ENCODE data around the gene TAMM41.
A peak's percentile ranks its signal among the peaks of the same experiment; 100 is the strongest.
"Not testable (repeated sequence)": the region's sequence is repeated elsewhere in the genome, so short reads cannot be mapped to it uniquely, and the experiment has no call there.

The TAMM41 gene, protein sequence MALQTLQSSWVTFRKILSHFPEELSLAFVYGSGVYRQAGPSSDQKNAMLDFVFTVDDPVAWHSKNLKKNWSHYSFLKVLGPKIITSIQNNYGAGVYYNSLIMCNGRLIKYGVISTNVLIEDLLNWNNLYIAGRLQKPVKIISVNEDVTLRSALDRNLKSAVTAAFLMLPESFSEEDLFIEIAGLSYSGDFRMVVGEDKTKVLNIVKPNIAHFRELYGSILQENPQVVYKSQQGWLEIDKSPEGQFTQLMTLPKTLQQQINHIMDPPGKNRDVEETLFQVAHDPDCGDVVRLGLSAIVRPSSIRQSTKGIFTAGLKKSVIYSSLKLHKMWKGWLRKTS

GRCh38 chr3:11846281-11847266 is at the start of gene TAMM41:
Gene TAMM41 (minus strand): TSS chr3:11846885. CDS start chr3:11846636, 249 bp downstream.
- H3K27ac ChIP-seq = peak within 1 kb of the TSS; percentile 54
- peak; percentile 33 for DNase-seq (ENCODE audit: low read depth, low spot score)

DNA sequence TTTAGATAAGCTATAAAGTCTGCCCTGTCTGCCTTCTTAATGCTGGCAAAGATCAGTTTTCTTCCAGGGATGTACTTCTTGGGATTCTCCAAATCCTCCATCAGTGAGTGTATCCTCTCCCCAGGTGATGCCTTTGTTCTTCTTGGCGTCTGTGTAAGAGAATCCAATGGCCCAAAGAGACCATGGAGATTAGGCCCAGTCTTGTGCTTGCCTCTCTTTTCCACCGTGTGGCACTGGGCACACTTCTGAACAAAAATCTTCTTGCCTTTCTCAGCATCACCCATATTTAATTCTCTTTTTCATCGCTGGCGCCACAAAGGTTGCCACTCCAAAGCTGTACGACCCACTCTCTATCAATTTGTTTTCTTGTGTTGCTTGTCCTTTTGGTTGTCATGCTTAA is 32.2 kb upstream of the TAMM41 start:
- no peak for DNase-seq (ENCODE audit: low read depth, low spot score)
- no peak overlapping the region for H3K27ac ChIP-seq

DNA sequence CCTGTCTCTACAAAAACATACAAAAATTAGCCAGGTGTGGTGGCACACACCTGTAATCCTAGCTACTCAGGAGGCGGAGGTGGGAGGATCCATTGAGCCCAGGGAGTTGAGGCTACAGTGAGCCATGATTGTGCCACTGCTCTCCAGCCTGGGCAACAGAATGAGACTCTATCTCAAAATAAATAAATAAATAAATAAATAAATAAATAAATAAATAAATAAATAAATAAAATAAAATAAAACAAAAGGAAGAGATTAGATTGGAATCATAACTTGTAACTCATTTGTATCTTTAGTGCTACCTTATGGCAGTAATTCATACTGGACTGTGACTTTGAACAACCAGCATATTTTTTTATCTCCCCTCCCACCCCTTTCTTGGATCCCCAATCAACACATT is 28.0 kb upstream of the TAMM41 start:
- not testable (repeated sequence) for H3K27ac ChIP-seq; DNase-seq (ENCODE audit: low read depth, low spot score)

DNA sequence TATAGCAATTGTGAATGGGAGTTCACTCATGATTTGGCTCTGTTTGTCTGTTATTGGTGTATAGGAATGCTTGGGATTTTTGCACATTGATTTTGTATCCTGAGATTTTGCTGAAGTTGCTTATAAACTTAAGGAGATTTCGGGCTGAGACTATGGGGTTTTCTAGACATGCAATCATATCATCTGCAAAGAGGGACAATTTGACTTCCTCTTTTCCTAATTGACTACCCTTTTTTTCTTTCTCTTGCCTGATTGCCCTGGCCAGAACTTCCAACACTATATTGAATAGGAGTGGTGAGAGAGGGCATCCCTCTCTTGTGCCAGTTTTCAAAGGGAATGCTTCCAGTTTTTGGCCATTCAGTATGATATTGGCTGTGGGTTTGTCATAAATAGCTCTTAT is 17.1 kb upstream of the TAMM41 start:
- H3K27ac ChIP-seq; DNase-seq (ENCODE audit: low read depth, low spot score): not testable (repeated sequence)

GRCh38 chr3:11862584-11862983 is 15.9 kb upstream of the TAMM41 start:
- not testable (repeated sequence) for DNase-seq (ENCODE audit: low read depth, low spot score)

GRCh38 chr3:11862145-11862544 is 15.5 kb upstream of the TAMM41 start:
- DNase-seq (ENCODE audit: low read depth, low spot score); H3K27ac ChIP-seq: not testable (repeated sequence)

More at GRCh38 chr3:11862584-11862983, 15.9 kb upstream of the TAMM41 start:
- not testable (repeated sequence) for H3K27ac ChIP-seq

GRCh38 chr3:11860213-11860612 is 13.5 kb upstream of the TAMM41 start:
- not testable (repeated sequence) for DNase-seq (ENCODE audit: low read depth, low spot score); H3K27ac ChIP-seq

DNA sequence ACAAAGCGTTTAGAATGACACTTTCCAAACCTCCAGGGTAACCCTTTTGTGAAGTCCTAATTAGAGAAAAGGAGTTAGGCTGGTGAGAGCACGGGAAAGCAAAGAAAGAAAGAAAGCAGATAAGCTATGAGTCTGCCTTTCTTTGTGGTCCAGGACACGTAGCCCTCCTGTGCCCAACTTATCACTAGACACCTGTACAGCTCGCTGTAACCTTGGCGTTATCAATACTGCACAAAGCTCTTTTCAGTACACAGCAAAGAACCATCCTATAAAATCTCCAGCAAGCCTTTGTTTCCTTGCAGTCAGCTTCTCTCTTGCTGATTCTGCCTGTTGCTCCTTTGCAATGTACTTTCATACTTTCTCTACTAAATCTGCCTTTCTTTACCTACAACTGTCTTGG is 6.8 kb upstream of the TAMM41 start:
- no peak for DNase-seq (ENCODE audit: low read depth, low spot score)
- no peak overlapping the region for H3K27ac ChIP-seq

DNA sequence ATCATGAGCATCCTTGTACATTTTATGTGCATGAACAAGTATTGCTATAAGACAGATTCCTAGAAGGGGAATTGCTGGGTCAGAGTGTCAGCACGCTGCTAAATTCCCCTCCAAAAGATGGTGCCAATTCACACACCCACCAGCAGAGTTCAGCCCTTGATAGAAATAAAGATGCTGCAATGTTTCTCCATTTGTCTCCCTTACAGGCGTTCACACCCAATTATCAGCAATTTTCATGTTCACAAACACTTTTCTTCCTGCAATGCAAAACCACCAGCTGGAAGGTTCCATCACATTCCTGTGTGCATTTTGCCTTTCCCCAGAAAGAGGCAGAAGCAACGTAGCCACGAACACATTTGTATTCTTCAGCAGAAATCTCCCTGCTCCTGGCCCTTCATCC is 3.3 kb upstream of the TAMM41 start:
- DNase-seq (ENCODE audit: low read depth, low spot score) = no peak
- H3K27ac ChIP-seq = no peak overlapping the region

DNA sequence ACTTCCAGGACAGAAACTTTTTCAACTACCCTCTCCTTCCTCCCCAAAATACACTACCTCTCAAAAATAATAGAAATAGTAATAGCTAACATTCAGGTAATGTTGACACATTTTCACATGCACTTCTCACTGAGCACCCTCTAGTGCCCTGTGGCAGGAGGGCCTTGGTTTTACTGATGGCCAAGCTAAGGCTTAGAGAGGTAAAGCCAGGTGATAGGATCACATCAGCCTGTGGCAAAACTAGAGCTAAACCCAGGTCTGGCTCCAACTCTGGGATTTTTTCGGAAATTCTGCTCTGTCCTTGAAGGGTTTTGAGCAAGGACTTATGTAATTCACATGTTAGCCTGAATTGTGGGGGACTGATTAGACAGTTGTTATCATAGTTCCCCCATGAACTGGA is 922 bp upstream of the TAMM41 start:
- no peak overlapping the region for H3K27ac ChIP-seq
- no peak for DNase-seq (ENCODE audit: low read depth, low spot score)

GRCh38 chr3:11845651-11846050 is 1.0 kb downstream of the TAMM41 start:
- DNase-seq (ENCODE audit: low read depth, low spot score) = no peak
- H3K27ac ChIP-seq = peak overlapping the region; percentile 54

GRCh38 chr3:11844891-11845290 is 1.8 kb downstream of the TAMM41 start:
- no peak for DNase-seq (ENCODE audit: low read depth, low spot score)
- no peak overlapping the region for H3K27ac ChIP-seq

- DNase-seq (ENCODE audit: low read depth, low spot score) = no peak
- no peak overlapping the region for H3K27ac ChIP-seq
Measured at GRCh38 chr3:11835028-11835639, 11.6 kb downstream of the TAMM41 start.

DNA sequence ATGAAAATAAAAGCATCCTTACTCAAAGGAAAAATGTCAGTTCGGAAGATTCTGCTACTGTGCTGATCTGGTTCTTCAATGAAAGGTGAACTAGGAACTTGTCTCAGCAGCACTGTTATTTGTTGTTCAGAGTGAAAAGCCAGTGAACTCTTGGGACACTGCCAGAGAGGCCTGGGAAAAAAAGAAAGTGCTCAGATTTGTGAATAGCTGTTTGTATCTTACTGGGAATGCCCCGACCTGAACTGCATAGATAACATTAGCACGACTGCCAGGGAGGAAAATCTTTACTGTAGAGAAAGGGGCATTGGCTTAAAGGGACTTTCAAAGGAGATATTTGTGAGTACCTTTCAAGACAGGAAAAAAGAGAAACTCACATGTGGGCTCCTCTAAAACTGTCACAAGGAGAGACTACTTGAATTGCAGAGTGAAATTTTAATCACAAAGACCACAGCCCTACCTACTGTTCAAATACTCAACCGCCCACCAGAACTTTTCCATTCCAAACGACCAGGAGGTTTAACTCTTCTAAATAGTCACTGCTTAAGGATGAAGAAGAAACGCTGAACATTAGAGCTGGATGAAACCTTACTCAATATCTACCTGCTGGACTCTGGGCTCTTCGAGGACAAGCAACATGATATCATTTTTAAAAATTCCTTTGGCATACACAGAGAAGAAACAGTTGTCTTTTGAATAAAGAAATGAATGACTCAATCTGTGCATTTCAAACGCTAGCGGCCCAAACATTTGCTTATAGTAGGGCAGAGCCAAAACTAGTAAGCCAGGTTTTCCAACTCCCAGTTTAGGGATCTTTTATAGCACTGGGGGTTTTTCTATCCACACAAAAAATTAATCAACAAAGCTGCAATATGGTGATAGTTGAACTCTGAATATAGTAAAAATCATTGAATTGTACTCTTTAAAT is 13.4 kb downstream of the TAMM41 start:
- no peak for DNase-seq (ENCODE audit: low read depth, low spot score)
- H3K27ac ChIP-seq = no peak overlapping the region

DNA sequence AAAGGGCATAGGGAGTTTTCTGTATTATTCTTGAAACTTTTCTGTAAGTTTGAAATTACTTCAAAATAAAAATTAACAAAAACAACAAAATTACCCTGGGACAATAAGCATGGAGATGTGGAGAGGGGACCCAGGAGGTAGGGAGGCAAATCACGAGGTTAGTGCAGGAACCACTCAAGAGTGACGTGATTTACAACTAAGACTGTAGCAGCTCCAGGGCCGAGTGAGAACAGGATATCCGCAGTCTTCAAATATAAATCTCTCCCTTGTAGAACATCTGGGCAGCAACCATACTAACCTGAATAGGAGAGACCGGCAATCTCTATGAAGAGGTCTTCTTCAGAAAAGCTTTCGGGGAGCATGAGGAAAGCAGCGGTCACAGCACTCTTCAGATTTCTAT is 17.3 kb downstream of the TAMM41 start:
- no peak overlapping the region for H3K27ac ChIP-seq
- no peak for DNase-seq (ENCODE audit: low read depth, low spot score)

GRCh38 chr3:11826628-11827265 is 19.9 kb downstream of the TAMM41 start:
- no peak overlapping the region for H3K27ac ChIP-seq
- no peak for DNase-seq (ENCODE audit: low read depth, low spot score)

DNA sequence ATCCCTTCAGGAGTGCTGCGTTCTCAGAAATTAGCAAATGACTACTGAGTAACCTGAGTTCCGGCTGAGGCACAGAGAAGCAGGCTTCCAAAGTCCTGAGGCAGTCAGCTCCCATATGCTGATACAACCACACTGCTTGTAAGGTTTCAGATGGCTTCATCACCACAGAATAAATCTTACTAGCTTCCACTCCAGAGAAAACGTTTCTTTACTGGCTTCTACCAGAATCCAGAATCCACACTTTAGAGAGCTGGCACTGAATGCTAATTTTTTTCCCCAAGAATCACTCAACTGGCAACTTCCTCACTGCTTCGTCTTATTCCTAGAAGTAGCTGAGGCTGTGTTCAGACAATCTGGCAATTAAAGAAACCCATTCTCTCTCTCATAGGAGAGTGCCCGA is 21.4 kb downstream of the TAMM41 start:
- H3K27ac ChIP-seq = no peak overlapping the region
- no peak for DNase-seq (ENCODE audit: low read depth, low spot score)

GRCh38 chr3:11820531-11821041 is 26.1 kb downstream of the TAMM41 start:
- DNase-seq (ENCODE audit: low read depth, low spot score) = no peak
- H3K27ac ChIP-seq = no peak overlapping the region

DNA sequence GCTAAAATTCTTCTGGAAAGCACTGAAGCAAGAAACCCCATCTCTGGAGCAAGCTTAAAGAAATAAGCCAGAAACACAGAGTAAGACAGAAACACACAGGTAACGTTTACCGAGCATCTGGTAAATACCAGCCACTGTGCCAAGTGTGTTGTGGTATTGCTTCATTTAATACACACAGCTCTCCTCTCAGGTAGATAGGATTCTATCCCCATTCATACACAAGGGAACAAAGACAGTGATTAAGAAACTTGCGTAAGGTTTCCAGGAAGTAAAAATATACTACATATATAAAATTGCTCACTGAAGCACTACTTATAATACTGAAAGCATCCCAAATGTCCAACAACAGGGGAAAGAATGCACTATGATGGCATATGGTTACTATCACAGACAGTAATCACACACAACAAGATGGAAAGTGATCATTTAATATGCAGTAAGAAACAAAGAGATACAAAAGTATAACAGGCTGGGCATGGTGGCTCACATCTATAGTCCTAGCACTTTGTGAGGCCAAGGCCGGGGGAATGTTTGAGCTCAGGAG is 27.5 kb downstream of the TAMM41 start:
- peak; percentile 56 for DNase-seq (ENCODE audit: low read depth, low spot score)

More for the DNA sequence above, 27.5 kb downstream of the TAMM41 start:
- peak overlapping the region; percentile 34 for H3K27ac ChIP-seq

All from epithelial cell of prostate (primary cell).